Mucosa of rectum (tissue), 2 donors: ENCODE measurements around the gene BMP8B.

Experiments
- H3K27ac ChIP-seq, 2 donors: one replicate each; pipeline ENCODE4 v1.7.0; 2013; ENCODE audit warnings: inconsistent platforms in 2 of 2, low read depth in 2 of 2, low read length in 2 of 2
- H3K27me3 ChIP-seq, 2 donors: one replicate each; pipeline ENCODE4 v1.7.0; 2013; ENCODE audit warnings: low read length in 2 of 2; ENCODE audit not compliant: control insufficient read depth in 2 of 2, insufficient read depth in 2 of 2
- H3K36me3 ChIP-seq, 2 donors: one replicate each; pipeline ENCODE4 v1.7.0; 2013; ENCODE audit warnings: low read length in 2 of 2; ENCODE audit not compliant: control insufficient read depth in 2 of 2, insufficient read depth in 2 of 2
- H3K4me1 ChIP-seq, 2 donors: one replicate each; pipeline ENCODE4 v1.7.0; 2013; ENCODE audit warnings: low read length in 2 of 2, mild to moderate bottlenecking in 1 of 2; ENCODE audit not compliant: control insufficient read depth in 2 of 2, insufficient read depth in 2 of 2
- H3K4me3 ChIP-seq, 2 donors: one replicate each; pipeline ENCODE4 v1.7.0; 2013; ENCODE audit warnings: low read length in 2 of 2
- H3K9ac ChIP-seq, 2 donors: one replicate each; pipeline ENCODE4 v1.7.0; 2013; ENCODE audit warnings: low read length in 2 of 2, low read depth in 1 of 2, mild to moderate bottlenecking in 1 of 2
- H3K9me3 ChIP-seq, 2 donors: one replicate each; pipeline ENCODE4 v1.7.0; 2013; ENCODE audit warnings: low read length in 2 of 2; ENCODE audit not compliant: control insufficient read depth in 2 of 2
- donor health status: healthy.
- donor health status: Normal muscosa, but diverticular disease.

The BMP8B gene

GRCh38 chr1:39727221-39727931 is 61.3 kb downstream of the BMP8B start:
- Histone ChIP-seq H3K36me3 (no peaks in the 10 kb centered on the region), H3K4me3 (peak overlapping the region in 1 of 2 donors; percentile 26), H3K27me3 (peaks cover 17 to 26% of the 10 kb centered on the region in 2 donors), H3K9ac (no peak overlapping the region), H3K4me1 (no peaks in the 10 kb centered on the region), H3K27ac (no peak overlapping the region), H3K9me3 (no peaks in the 10 kb centered on the region)

- no peak overlapping the region for H3K9ac ChIP-seq
- H3K4me1 ChIP-seq = no peaks in the 10 kb centered on the region
- H3K27me3 ChIP-seq = peaks cover 17 to 26% of the 10 kb centered on the region in 2 donors
- no peak overlapping the region for H3K27ac ChIP-seq
- no peaks in the 10 kb centered on the region for H3K9me3 ChIP-seq
- no peak overlapping the region for H3K4me3 ChIP-seq
- no peaks in the 10 kb centered on the region for H3K36me3 ChIP-seq
These were observed 62.1 kb downstream of the BMP8B start for GRCh38 chr1:39726600-39726999.

GRCh38 chr1:39722495-39722894 is 66.2 kb downstream of the BMP8B start:
- Histone ChIP-seq H3K9me3 (no peaks in the 10 kb centered on the region), H3K27ac (no peak overlapping the region), H3K27me3 (peaks cover 5 to 9% of the 10 kb centered on the region in 2 donors), H3K9ac (no peak overlapping the region), H3K36me3 (no peaks in the 10 kb centered on the region), H3K4me1 (no peaks in the 10 kb centered on the region), H3K4me3 (no peak overlapping the region)

DNA sequence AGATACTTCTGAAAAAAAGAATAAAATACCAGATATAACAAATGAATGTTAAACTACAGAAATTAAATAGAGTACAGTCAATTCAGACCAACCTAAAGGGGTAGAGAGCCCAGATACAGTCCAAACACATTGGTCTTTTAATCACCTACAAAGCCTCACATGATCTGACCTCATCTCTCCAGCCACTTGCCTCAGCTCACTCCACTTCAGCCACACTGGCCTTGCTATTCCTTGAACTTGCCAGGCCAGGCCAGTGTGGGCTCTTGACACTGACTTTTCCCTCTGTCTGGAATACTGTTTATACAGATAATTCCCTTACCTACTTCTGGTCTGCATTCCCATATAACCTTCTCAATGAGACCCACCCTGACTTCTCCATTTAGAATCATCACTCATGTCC is 67.0 kb downstream of the BMP8B start:
- Histone ChIP-seq H3K4me1 (no peaks in the 10 kb centered on the region), H3K9me3 (no peaks in the 10 kb centered on the region), H3K36me3 (no peaks in the 10 kb centered on the region), H3K4me3 (no peak overlapping the region), H3K9ac (no peak overlapping the region), H3K27ac (no peak overlapping the region), H3K27me3 (peaks cover 5 to 7% of the 10 kb centered on the region in 2 donors)

- no peak overlapping the region for H3K9ac ChIP-seq
- H3K4me3 ChIP-seq = no peak overlapping the region
- peaks cover 5 to 7% of the 10 kb centered on the region in 2 donors for H3K27me3 ChIP-seq
- H3K27ac ChIP-seq = no peak overlapping the region
- no peaks in the 10 kb centered on the region for H3K9me3 ChIP-seq
- H3K36me3 ChIP-seq = no peaks in the 10 kb centered on the region
- no peaks in the 10 kb centered on the region for H3K4me1 ChIP-seq
These were observed 68.3 kb downstream of the BMP8B start for GRCh38 chr1:39720094-39720999.

- Histone ChIP-seq H3K4me1 (no peaks in the 10 kb centered on the region), H3K36me3 (no peaks in the 10 kb centered on the region), H3K27ac (no peak overlapping the region), H3K27me3 (peaks cover 0 to 5% of the 10 kb centered on the region in 2 donors), H3K9ac (no peak overlapping the region), H3K4me3 (no peak overlapping the region), H3K9me3 (no peaks in the 10 kb centered on the region)
These were observed 70.9 kb downstream of the BMP8B start for GRCh38 chr1:39717809-39718208.

GRCh38 chr1:39713557-39713956 is 75.1 kb downstream of the BMP8B start:
- no peak overlapping the region for H3K9ac ChIP-seq
- no peak overlapping the region for H3K4me3 ChIP-seq
- H3K9me3 ChIP-seq = no peaks in the 10 kb centered on the region
- peaks cover 0 to 5% of the 10 kb centered on the region in 2 donors for H3K27me3 ChIP-seq
- H3K4me1 ChIP-seq = no peaks in the 10 kb centered on the region
- no peaks in the 10 kb centered on the region for H3K36me3 ChIP-seq
- no peak overlapping the region for H3K27ac ChIP-seq

- no peaks in the 10 kb centered on the region for H3K36me3 ChIP-seq
- H3K27ac ChIP-seq = no peak overlapping the region
- no peak overlapping the region for H3K4me3 ChIP-seq
- no peaks in the 10 kb centered on the region for H3K4me1 ChIP-seq
- H3K9ac ChIP-seq = no peak overlapping the region
- H3K27me3 ChIP-seq = no peaks in the 10 kb centered on the region
- H3K9me3 ChIP-seq = no peaks in the 10 kb centered on the region
These were observed 76.7 kb downstream of the BMP8B start for GRCh38 chr1:39711966-39712340.

DNA sequence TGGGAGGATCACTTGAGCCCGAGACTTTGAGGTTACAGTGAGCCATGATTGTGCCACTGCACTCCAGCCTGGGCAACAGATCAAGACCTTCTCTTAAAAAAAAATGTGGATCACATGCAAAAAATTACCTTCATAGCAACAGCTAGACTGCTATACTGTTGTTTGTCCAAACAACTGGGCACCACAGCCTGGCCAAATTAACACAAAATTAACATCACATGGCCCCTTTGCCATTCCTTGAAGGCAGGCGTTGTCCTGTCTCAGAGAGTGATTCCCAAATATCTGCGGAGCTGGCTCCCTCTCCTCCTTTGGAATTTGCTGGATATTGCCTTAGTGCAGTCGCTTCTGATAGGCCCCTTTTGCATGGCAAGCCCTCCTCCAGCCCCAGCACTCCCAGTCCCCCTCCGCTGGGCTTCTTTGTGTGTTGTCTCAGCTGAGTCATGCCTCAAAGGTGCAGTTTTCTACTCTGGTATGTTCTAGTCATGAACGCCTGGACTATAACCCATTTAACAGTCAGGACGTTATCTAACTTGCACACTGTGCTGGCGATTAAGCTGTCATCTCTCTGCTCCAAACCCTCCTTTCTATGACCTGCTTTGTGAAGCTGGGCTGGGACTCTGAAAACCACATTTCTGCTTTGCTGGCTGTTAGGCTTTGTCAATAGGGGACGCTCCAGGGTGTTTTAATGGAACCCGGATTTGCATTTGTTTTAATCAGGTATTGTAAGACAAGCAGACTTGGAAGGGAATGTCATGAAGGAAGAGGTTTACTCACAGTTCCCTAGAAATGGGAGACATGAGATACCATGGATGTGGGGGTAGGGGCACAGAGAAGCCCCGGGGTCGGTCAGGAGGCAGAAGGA is 77.3 kb downstream of the BMP8B start:
- Histone ChIP-seq H3K4me1 (no peaks in the 10 kb centered on the region), H3K36me3 (no peaks in the 10 kb centered on the region), H3K9ac (no peak overlapping the region), H3K27me3 (no peaks in the 10 kb centered on the region), H3K9me3 (no peaks in the 10 kb centered on the region), H3K27ac (no peak overlapping the region), H3K4me3 (no peak overlapping the region)
